22Rv1 (cell line): Measurements from ENCODE around the gene ZDHHC21.

Experiments
- ZFX ChIP-seq: fragments of 450-650 bp; IDR thresholded peaks from 2 replicates; pipeline ENCODE4 v1.6.1; 2017; ENCODE audit warnings: antibody characterized with exemption, borderline replicate concordance
- TF ChIP-seq, protein P1 (sequence below): fragments of 450-650 bp; IDR thresholded peaks from 2 replicates; pipeline ENCODE4 v1.5.1; 2017; ENCODE audit warnings: mild to moderate bottlenecking

DNA sequence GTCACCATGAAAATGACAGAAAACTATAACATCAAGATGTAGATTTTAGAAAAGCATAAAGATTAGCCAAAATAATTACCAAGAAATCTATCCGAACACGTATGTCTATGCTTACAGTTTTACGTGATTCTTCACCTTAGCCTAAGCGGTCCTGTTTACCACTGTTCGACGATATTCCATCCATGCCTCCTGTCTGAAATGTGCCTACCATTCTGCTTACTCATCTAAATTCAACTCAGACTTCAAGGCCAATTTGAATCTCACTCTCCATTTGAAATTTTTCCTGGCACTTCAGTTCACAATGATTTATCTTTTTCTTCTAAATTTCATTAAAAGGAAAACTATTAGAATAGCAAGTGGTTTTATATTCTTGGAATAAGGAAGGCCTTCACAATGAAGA is 15.4 kb downstream of the ZDHHC21 start:
- TF ChIP-seq, protein P1, sequence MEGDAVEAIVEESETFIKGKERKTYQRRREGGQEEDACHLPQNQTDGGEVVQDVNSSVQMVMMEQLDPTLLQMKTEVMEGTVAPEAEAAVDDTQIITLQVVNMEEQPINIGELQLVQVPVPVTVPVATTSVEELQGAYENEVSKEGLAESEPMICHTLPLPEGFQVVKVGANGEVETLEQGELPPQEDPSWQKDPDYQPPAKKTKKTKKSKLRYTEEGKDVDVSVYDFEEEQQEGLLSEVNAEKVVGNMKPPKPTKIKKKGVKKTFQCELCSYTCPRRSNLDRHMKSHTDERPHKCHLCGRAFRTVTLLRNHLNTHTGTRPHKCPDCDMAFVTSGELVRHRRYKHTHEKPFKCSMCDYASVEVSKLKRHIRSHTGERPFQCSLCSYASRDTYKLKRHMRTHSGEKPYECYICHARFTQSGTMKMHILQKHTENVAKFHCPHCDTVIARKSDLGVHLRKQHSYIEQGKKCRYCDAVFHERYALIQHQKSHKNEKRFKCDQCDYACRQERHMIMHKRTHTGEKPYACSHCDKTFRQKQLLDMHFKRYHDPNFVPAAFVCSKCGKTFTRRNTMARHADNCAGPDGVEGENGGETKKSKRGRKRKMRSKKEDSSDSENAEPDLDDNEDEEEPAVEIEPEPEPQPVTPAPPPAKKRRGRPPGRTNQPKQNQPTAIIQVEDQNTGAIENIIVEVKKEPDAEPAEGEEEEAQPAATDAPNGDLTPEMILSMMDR: no peak
- no peak for TF ChIP-seq ZFX
